Neural progenitor cell (in vitro differentiated cells): ENCODE results near the gene NFE2L2.

Source experiments
- CTCF ChIP-seq: fragments of 200-600 bp; sonication (generic); IDR thresholded peaks from 2 replicates; pipeline ENCODE4 v1.5.1; 2017; ENCODE audit warnings: antibody characterized with exemption, mild to moderate bottlenecking
- EZH2phosphoT487 ChIP-seq: fragments of 200-600 bp; sonication (generic); IDR thresholded peaks from 2 replicates; pipeline ENCODE4 v1.6.1; 2017; ENCODE audit warnings: antibody characterized with exemption

GRCh38 chr2:177282787-177283572, 18.5 kb upstream of the NFE2L2 start:
- no peak for TF ChIP-seq CTCF
- TF ChIP-seq EZH2phosphoT487: no peak
